Posterior cingulate gyrus (tissue), 11 donors: Measurements from ENCODE around the gene UROC1.
A peak's percentile ranks its signal among the peaks of the same experiment; 100 is the strongest.

Source experiments
- DNase-seq, 10 donors: peaks; one replicate each; pipeline versions ENCODE4 v3.0.0 to v3.0.0-alpha.2; 2020 to 2021; ENCODE audit warnings: mixed read lengths in 3 of 10
- intact Hi-C: fragments of 100-400 bp; cut with DNase I; formaldehyde crosslinking; loops from one replicate; pipeline ENCODE4 v1.15.1; 2023

The UROC1 gene

GRCh38 chr3:126473292-126474168 is 44.0 kb downstream of the UROC1 start:
- intact Hi-C loops = loop anchor here (10.0 kb wide), 2 partner anchors 79 to 209 kb away; partner anchors contain the start of gene CFAP100
- peak in 1 of 10 donors; percentile 28 for DNase-seq

GRCh38 chr3:126472277-126473006 is 45.1 kb downstream of the UROC1 start:
- intact Hi-C loops = loop anchor here (10.0 kb wide), 2 partner anchors 78 to 208 kb away; partner anchors contain the start of gene CFAP100
- DNase-seq = peak in 7 of 10 donors; percentile 37 to 92 (median 63)

- DNase-seq = peak in 1 of 10 donors; percentile 34
- intact Hi-C loops = no loop called here
These were observed 48.1 kb downstream of the UROC1 start for GRCh38 chr3:126469479-126469878.

- DNase-seq = peak in 2 of 10 donors; percentile 3 to 69
- intact Hi-C loops = no loop called here
These were observed 49.3 kb downstream of the UROC1 start for GRCh38 chr3:126468028-126468891.

GRCh38 chr3:126467611-126467955 is 50.0 kb downstream of the UROC1 start:
- peak in 1 of 10 donors; percentile 26 for DNase-seq
- intact Hi-C loops = no loop called here

GRCh38 chr3:126466886-126467610 is 50.5 kb downstream of the UROC1 start:
- peak in 2 of 10 donors; percentile 3 to 74 for DNase-seq
- intact Hi-C loops = no loop called here

- intact Hi-C loops = no loop called here
- peak in 2 of 10 donors; percentile 9 to 78 for DNase-seq
These were observed 51.5 kb downstream of the UROC1 start for GRCh38 chr3:126465928-126466544.

- intact Hi-C loops = no loop called here
- DNase-seq = peak in 1 of 10 donors; percentile 76
These were observed 52.6 kb downstream of the UROC1 start for GRCh38 chr3:126464997-126465396.

- intact Hi-C loops = no loop called here
- DNase-seq = peak in 1 of 10 donors; percentile 62
These were observed 53.1 kb downstream of the UROC1 start for GRCh38 chr3:126464494-126464893.

- no peak for DNase-seq
- intact Hi-C loops = no loop called here
These were observed 53.5 kb downstream of the UROC1 start for GRCh38 chr3:126464093-126464492.

GRCh38 chr3:126463521-126463920 is 54.1 kb downstream of the UROC1 start:
- intact Hi-C loops = no loop called here
- no peak for DNase-seq

- no peak for DNase-seq
- intact Hi-C loops = no loop called here
These were observed 56.0 kb downstream of the UROC1 start for GRCh38 chr3:126461450-126462070.

- DNase-seq = peak in 1 of 10 donors; percentile 52
- intact Hi-C loops = no loop called here
These were observed 57.2 kb downstream of the UROC1 start for GRCh38 chr3:126460381-126460780.

- intact Hi-C loops = no loop called here
- peak in 1 of 10 donors; percentile 44 for DNase-seq
These were observed 57.8 kb downstream of the UROC1 start for GRCh38 chr3:126459763-126460127.

- intact Hi-C loops = no loop called here
- no peak for DNase-seq
These were observed 58.3 kb downstream of the UROC1 start for GRCh38 chr3:126459111-126459762.

GRCh38 chr3:126456766-126457388 is 60.7 kb downstream of the UROC1 start:
- peak in 1 of 10 donors; percentile 57 for DNase-seq
- intact Hi-C loops = no loop called here

GRCh38 chr3:126456211-126456610 is 61.4 kb downstream of the UROC1 start:
- DNase-seq = peak in 1 of 10 donors; percentile 73
- intact Hi-C loops = no loop called here
